NCI-H446 treated with DMSO at 0.1 percent for 48 hours (cell line): ENCODE results near the gene JAKMIP1.

Experiments used
- DNase-seq: peaks from one replicate; lab custom pipeline; 2025; lab: John Stamatoyannopoulos, UW

JAKMIP1 gene

DNA sequence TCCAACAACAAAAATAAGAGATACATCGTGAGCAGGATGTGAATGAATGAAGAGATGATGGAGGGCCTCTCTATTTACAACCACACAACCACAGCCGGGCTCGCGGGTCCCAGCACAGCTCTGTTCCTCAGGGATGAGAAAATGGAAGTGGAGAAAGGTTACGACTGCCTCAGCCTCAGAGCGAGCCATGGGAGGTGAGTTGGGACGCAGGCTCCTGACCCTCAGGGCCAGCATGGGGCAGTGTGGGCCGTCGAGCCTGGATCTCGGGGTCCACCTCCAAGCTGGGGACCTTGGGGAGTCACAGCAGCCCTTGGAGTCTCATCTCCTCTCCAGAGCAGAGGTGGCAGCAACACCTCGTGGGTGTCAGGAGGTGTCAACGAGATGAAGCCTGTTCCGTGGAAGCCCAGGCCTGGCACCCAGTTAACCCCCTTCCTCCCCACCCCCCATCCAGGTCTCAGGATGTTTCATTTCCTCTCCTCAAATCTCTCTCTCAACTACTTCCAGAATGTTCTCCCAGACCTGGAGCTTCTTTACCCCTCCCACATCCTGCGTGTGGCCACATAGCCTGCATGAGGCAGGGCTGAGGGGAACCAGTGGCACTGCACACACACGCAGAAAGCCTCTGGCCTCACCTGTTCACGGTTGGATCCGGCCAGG is 208.1 kb downstream of the JAKMIP1 start:
- no peak for DNase-seq

GRCh38 chr4:5991405-5991804 is 208.9 kb downstream of the JAKMIP1 start:
- DNase-seq: no peak

- DNase-seq: no peak
Measured at GRCh38 chr4:5990446-5991160, 209.7 kb downstream of the JAKMIP1 start.

- no peak for DNase-seq
Measured at GRCh38 chr4:5989236-5990225, 210.8 kb downstream of the JAKMIP1 start.

DNA sequence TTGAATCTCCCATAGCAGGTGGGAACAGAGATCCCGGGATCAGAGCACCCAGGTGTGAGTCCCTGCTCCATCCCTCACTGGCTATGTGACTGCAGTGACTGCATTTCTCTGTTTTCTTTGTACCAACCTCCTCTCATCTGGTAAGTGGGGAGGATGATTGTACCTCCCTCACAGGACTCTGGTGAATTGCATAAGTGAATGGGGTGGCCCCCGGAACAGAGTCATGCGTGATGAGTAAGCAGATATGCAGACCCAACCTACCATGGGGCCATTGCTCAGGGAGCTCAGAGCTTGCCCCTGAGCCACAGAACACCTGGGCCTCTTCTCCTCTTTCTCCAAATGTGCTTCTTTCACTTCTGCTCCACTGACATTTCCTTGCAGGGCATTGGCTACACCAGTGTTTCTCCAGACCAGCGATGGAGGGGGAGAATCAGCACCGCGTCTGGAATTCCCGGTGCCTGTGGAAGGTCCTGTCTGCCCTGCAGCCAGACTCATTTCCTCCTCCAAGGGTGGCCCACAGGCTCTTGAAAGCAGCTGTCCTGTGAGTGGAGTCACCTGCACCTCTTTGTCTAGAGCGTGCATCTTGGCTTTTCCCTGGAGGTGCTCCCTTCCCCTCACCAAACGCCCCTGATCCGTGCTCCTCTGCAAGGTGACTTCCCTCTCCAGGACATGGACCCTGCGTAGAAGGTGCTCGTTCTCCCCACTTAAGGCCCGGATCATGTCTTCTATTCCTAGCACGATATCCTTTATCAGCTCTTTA is 212.1 kb downstream of the JAKMIP1 start:
- DNase-seq: no peak

DNA sequence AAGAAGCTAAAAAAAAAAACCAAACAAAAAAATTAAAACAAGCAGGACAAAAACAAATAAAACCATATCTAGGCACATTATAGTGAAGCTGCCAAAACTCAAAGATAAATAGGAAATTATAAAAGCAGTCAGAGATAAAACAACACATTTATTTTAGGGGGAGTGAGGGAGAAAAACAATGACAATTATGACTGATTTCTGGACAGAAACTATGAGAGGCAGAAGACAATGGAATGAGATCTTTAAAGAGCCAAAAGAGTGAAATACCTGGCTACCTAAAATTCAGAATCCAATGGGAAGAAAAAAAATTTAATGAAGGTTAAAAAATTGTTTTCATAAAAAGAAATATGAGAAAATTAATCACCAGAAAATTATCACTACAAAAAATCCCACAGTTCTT is 215.5 kb downstream of the JAKMIP1 start:
- DNase-seq: no peak

DNA sequence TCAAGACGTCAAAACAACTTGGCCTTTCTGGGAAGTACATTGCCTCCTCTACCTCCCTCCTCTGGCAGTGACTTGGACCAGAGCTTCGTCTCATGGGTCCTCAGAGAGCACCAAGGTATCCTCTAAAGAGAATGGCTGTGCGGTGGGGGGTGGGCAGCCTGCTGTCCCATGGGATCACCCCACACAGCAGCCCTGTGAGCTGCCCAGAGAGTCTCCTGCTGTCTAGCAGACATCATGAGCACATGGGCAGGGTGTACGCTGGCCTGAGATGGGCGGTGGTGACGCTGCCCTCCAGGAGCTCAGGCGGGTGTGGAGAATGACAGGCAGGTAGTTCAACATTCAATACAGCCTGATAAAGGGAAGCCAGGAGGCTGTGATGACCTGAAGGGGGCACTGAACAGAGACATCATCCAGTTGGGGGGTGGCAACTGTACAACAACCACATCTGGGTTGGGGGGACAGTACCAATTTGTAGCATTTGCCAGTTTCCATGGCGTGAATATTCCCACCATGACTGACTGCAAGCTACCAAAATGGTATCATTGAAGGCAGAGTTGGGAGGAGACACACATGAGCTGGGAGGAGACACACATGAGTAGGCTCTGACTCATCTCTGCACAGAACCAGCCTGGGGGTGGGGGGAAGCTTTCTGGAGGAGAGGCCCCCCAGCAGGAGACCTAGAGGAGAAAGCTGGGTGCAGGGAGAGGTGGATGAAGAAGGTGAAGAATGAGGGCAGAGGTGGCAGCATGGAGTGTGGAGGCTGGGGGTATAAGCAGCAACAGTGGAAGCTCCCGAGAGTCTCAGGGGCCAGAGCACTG is 218.0 kb downstream of the JAKMIP1 start:
- DNase-seq: no peak

GRCh38 chr4:5980436-5981155 is 219.8 kb downstream of the JAKMIP1 start:
- no peak for DNase-seq

- DNase-seq: no peak
Measured at GRCh38 chr4:5979981-5980380, 220.4 kb downstream of the JAKMIP1 start.

DNA sequence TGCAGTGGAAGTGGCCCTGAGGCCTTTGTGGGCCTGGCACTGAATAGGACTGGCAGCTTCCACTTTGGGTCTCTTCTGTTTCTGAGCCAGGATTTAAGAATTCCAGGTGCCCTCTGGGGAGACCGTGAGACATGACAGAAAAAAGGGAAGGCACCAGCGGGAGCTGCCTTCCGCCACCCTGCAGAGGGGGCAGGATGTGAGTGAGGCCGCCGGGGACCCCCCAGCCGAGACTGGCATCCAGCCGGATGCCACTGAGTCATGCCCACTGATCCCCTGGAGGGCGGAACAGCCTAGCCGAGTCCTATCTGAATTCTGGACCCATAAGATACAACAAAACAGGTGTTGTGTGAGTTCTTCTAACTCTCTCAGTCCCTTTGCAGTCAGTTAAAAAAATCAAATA is 223.4 kb downstream of the JAKMIP1 start:
- DNase-seq: no peak

DNA sequence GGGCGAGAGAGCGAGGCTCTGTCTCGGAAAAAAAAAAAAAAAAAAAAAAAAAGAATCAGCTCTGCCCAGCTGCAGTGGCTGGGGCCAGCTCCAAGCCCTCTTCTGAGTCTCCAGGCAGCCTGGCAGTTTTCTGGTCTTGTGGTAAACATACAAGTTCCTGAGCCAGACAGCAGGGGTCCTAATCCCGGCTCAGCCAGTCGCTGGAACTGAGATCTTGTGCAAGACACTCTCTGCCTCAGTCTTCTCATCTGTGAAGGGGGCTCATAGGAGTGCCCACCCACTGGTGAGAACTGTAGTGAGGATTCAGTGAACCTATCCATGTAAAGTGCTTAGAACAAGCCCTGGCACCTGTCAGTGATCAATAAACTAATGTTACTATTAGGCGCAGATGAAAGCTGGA is 223.9 kb downstream of the JAKMIP1 start:
- no peak for DNase-seq
